Central memory CD8-positive, alpha-beta T cell (primary cell): ENCODE results near the gene KRIT1.
"Not testable (repeated sequence)": the region's sequence is repeated elsewhere in the genome, so short reads cannot be mapped to it uniquely, and the experiment has no call there.

ENCODE experiments used
- ATAC-seq: fragments of 150-1000 bp; cut with Tn5 transposase; replicated peaks from 2 replicates; pipeline ENCODE4 v1.10.0; 2022; ENCODE audit warnings: mild to moderate bottlenecking, moderate FRiP score, moderate number of reproducible peaks; ENCODE audit not compliant: poor library complexity, severe bottlenecking; ENCODE audit errors: extremely low read depth
- DNase-seq, 2 donors: peaks; one replicate each; pipeline ENCODE4 v3.0.0; 2021; ENCODE audit warnings: low spot score in 2 of 2
- H3K27ac Mint-ChIP-seq: one replicate; pipeline ENCODE4 v1.8.0; 2022; ENCODE audit warnings: low read depth, mild to moderate bottlenecking, moderate library complexity, mixed read lengths
- H3K27me3 Mint-ChIP-seq: one replicate; pipeline ENCODE4 v1.8.0; 2022; ENCODE audit warnings: mixed read lengths
- H3K36me3 Mint-ChIP-seq: one replicate; pipeline ENCODE4 v1.8.0; 2022; ENCODE audit warnings: mild to moderate bottlenecking, moderate library complexity, mixed read lengths; ENCODE audit not compliant: insufficient read depth
- H3K4me1 Mint-ChIP-seq: one replicate; pipeline ENCODE4 v1.8.0; 2022; ENCODE audit warnings: mixed read lengths
- H3K4me3 Mint-ChIP-seq: one replicate; pipeline ENCODE4 v1.8.0; 2022; ENCODE audit warnings: mild to moderate bottlenecking, moderate library complexity, mixed read lengths
- H3K9me3 Mint-ChIP-seq: one replicate; pipeline ENCODE4 v1.8.0; 2022; ENCODE audit warnings: mixed read lengths

KRIT1 gene

GRCh38 chr7:92230547-92230946 lies 15.2 kb downstream of the KRIT1 start:
- no peak overlapping the region for H3K4me3 Mint-ChIP-seq
- H3K27me3 Mint-ChIP-seq = no peaks in the 10 kb centered on the region
- ATAC-seq = no peak
- no peak overlapping the region for H3K27ac Mint-ChIP-seq
- H3K36me3 Mint-ChIP-seq = peaks cover 47% of the 10 kb centered on the region
- H3K4me1 Mint-ChIP-seq = no peaks in the 10 kb centered on the region
- H3K9me3 Mint-ChIP-seq = no peaks in the 10 kb centered on the region
- no peak for DNase-seq

GRCh38 chr7:92228742-92229141 lies 17.0 kb downstream of the KRIT1 start:
- ATAC-seq (no peak), DNase-seq (no peak)
- H3K4me3 Mint-ChIP-seq = no peak overlapping the region
- no peak overlapping the region for H3K27ac Mint-ChIP-seq
- H3K27me3 Mint-ChIP-seq = no peaks in the 10 kb centered on the region
- H3K36me3 Mint-ChIP-seq = peaks cover 47% of the 10 kb centered on the region
- H3K9me3 Mint-ChIP-seq = no peaks in the 10 kb centered on the region
- H3K4me1 Mint-ChIP-seq = no peaks in the 10 kb centered on the region

GRCh38 chr7:92228100-92228499 lies 17.6 kb downstream of the KRIT1 start:
- Mint-ChIP-seq H3K4me1 (no peaks in the 10 kb centered on the region), H3K9me3 (no peaks in the 10 kb centered on the region), H3K4me3 (no peak overlapping the region), H3K36me3 (peaks cover 46% of the 10 kb centered on the region), H3K27me3 (no peaks in the 10 kb centered on the region), H3K27ac (no peak overlapping the region)
- DNase-seq = no peak
- no peak for ATAC-seq

GRCh38 chr7:92226981-92227380 lies 18.7 kb downstream of the KRIT1 start:
- DNase-seq = no peak
- no peaks in the 10 kb centered on the region for H3K27me3 Mint-ChIP-seq
- ATAC-seq = no peak
- peaks cover 35% of the 10 kb centered on the region for H3K36me3 Mint-ChIP-seq
- H3K4me1 Mint-ChIP-seq = no peaks in the 10 kb centered on the region
- no peaks in the 10 kb centered on the region for H3K9me3 Mint-ChIP-seq
- H3K27ac Mint-ChIP-seq = no peak overlapping the region
- no peak overlapping the region for H3K4me3 Mint-ChIP-seq

- DNase-seq (no peak), ATAC-seq (no peak)
- Mint-ChIP-seq H3K4me3 (no peak overlapping the region), H3K4me1 (no peaks in the 10 kb centered on the region), H3K27me3 (no peaks in the 10 kb centered on the region), H3K36me3 (peaks cover 57% of the 10 kb centered on the region), H3K9me3 (no peaks in the 10 kb centered on the region), H3K27ac (no peak overlapping the region)
These were observed 23.9 kb downstream of the KRIT1 start for GRCh38 chr7:92221766-92222165.

GRCh38 chr7:92206672-92207071 lies 39.0 kb downstream of the KRIT1 start:
- Mint-ChIP-seq H3K27me3 (no peaks in the 10 kb centered on the region), H3K4me1 (peaks cover 24% of the 10 kb centered on the region), H3K9me3 (peaks cover 8% of the 10 kb centered on the region), H3K36me3 (peaks cover 49% of the 10 kb centered on the region), H3K27ac (peak overlapping the region; percentile 64), H3K4me3 (no peak overlapping the region)
- ATAC-seq (no peak), DNase-seq (no peak)

- Mint-ChIP-seq H3K4me3 (no peak overlapping the region), H3K27me3 (no peaks in the 10 kb centered on the region), H3K36me3 (peaks cover 46% of the 10 kb centered on the region), H3K9me3 (peaks cover 8% of the 10 kb centered on the region), H3K4me1 (peaks cover 24% of the 10 kb centered on the region), H3K27ac (no peak overlapping the region)
- DNase-seq (no peak), ATAC-seq (no peak)
These were observed 39.7 kb downstream of the KRIT1 start for GRCh38 chr7:92205987-92206386.

- DNase-seq (no peak), ATAC-seq (no peak)
- peaks cover 32% of the 10 kb centered on the region for H3K36me3 Mint-ChIP-seq
- no peak overlapping the region for H3K4me3 Mint-ChIP-seq
- H3K27ac Mint-ChIP-seq = no peak overlapping the region
- H3K27me3 Mint-ChIP-seq = no peaks in the 10 kb centered on the region
- H3K9me3 Mint-ChIP-seq = no peaks in the 10 kb centered on the region
- no peaks in the 10 kb centered on the region for H3K4me1 Mint-ChIP-seq
These were observed 44.9 kb downstream of the KRIT1 start for GRCh38 chr7:92200791-92201190.

GRCh38 chr7:92192326-92192725 lies 53.4 kb downstream of the KRIT1 start:
- no peaks in the 10 kb centered on the region for H3K4me1 Mint-ChIP-seq
- no peak for ATAC-seq
- H3K36me3 Mint-ChIP-seq = peaks cover 4% of the 10 kb centered on the region
- no peak for DNase-seq
- H3K4me3 Mint-ChIP-seq = no peak overlapping the region
- peaks cover 9% of the 10 kb centered on the region for H3K9me3 Mint-ChIP-seq
- H3K27me3 Mint-ChIP-seq = no peaks in the 10 kb centered on the region
- no peak overlapping the region for H3K27ac Mint-ChIP-seq

GRCh38 chr7:92189246-92189645 lies 56.5 kb downstream of the KRIT1 start:
- not testable (repeated sequence) for H3K36me3 Mint-ChIP-seq

GRCh38 chr7:92184294-92184693 lies 61.4 kb downstream of the KRIT1 start:
- ATAC-seq, DNase-seq, H3K9me3 Mint-ChIP-seq, H3K27me3 Mint-ChIP-seq, H3K36me3 Mint-ChIP-seq, H3K27ac Mint-ChIP-seq, H3K4me3 Mint-ChIP-seq, H3K4me1 Mint-ChIP-seq: not testable (repeated sequence)

More at GRCh38 chr7:92189246-92189645, 56.5 kb downstream of the KRIT1 start:
- not testable (repeated sequence) for DNase-seq, H3K27ac Mint-ChIP-seq, ATAC-seq, H3K9me3 Mint-ChIP-seq, H3K27me3 Mint-ChIP-seq, H3K4me1 Mint-ChIP-seq, H3K4me3 Mint-ChIP-seq

GRCh38 chr7:92178928-92179924 lies 66.5 kb downstream of the KRIT1 start, which contains the start of gene LRRD1:
TSS of gene LRRD1 (minus strand) at chr7:92179142. CDS start at chr7:92165202, 13,940 bp downstream.
- peak within 1 kb of the TSS; percentile 74 for H3K4me3 Mint-ChIP-seq
- H3K36me3 Mint-ChIP-seq = peaks cover 2% of the 10 kb centered on the region
- DNase-seq (peak; percentile 84 to 92), ATAC-seq (peak; percentile 97)
- H3K27ac Mint-ChIP-seq = peak within 1 kb of the TSS; percentile 59
- peaks cover 5% of the 10 kb centered on the region for H3K4me1 Mint-ChIP-seq
- H3K9me3 Mint-ChIP-seq = no peaks in the 10 kb centered on the region
- no peaks in the 10 kb centered on the region for H3K27me3 Mint-ChIP-seq

GRCh38 chr7:92177362-92177761 lies 68.4 kb downstream of the KRIT1 start:
- Mint-ChIP-seq H3K9me3 (no peaks in the 10 kb centered on the region), H3K27ac (no peak overlapping the region), H3K27me3 (no peaks in the 10 kb centered on the region), H3K4me3 (no peak overlapping the region), H3K36me3 (peaks cover 2% of the 10 kb centered on the region), H3K4me1 (peaks cover 5% of the 10 kb centered on the region)
- ATAC-seq (no peak), DNase-seq (no peak)
